ENCODE data around the gene TMEM53. TPM values are rescaled to one million over a fixed set of nuclear protein-coding genes. Genes with fewer than 3 reads are reported as not detected.
"Not testable (repeated sequence)": the region's sequence is repeated elsewhere in the genome, so short reads cannot be mapped to it uniquely, and the experiment has no call there.

The TMEM53 gene
- total RNA-seq, 2 experiments from 2014 or later: 4.2 to 4.7 TPM

DNA sequence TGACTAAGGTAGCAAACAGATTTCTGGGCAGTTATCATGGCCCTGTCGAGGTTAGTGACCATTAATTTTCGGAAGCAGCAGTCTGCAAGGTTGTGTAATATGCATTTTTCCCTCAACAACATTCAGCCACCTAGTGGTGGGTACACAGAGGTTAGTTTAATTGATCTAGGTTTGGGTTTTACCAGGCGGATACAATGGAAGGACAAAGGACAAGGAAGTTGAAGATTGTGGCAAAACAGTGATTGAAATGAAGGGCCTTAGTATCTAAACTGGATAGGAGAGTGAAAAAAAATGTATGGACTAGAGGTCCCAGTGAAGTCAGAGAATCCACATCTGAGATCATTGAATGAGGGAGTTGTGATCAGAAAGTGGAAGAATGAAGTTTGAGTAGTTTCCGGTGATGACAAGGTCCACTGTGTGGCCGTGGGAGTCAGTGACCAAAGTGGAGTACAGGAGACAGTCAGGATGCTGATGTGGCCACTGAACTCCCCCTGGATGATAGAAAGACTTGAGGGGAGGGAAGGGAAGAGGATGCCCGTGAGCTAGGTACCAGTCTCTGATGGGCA, 3.0 kb upstream of the TMEM53 start:
- H3K4me1 Mint-ChIP-seq: peaks cover 13% of the 10 kb centered on the region
- POLR2A ChIA-PET: interaction anchor here (2.3 kb wide), 1 partner anchor 46 kb away, joined by 6 read pairs; no protein-coding TSS in a partner anchor
- no peaks in the 10 kb centered on the region for H3K9me3 Mint-ChIP-seq
- H3K27ac Mint-ChIP-seq: no peak overlapping the region
- no peaks in the 10 kb centered on the region for H3K36me3 Mint-ChIP-seq
- DNase-seq: no peak
- no peak overlapping the region for H3K4me3 Mint-ChIP-seq
- no peaks in the 10 kb centered on the region for H3K27me3 Mint-ChIP-seq
- no peak for ATAC-seq (ENCODE audit: low read depth)

DNA sequence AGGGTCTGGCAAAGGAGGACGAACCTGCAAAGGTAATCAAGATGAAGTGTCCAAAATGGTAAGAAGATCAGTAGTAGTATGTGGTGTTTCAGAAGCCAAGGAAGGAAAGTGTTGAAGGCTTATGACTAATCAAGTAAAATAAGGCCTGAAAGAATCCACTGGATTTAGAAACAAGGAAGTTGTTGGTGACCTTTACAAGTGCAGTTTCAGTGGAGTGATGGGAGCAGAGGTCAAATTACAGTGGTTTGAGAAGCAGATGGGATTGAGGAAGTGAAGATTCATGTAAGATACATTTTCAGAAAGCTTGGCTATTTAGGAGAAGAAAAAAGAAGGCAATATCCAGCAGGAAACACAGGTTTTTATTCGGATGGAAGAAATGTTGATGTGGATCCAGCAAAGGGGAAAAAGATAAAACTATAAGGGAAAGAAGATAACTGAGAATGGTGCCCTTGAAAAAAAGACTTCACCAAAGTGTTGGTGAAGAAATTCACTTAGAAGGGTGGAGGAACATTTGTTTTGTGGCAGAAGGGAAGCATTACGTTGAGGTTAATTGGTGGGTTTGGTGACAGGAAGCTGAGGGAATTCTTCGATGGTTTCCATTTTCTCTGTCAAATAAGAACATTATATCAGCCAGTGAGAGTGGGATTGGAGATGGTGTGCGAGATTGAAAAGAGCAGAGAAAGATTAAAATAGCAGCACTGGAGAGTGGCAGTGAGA, 2.4 kb upstream of the TMEM53 start:
- no peak overlapping the region for H3K27ac Mint-ChIP-seq
- POLR2A ChIA-PET: interaction anchor here (2.3 to 4.2 kb wide), 2 partner anchors 45 kb away, joined by 6 to 44 read pairs; no protein-coding TSS in a partner anchor
- no peaks in the 10 kb centered on the region for H3K9me3 Mint-ChIP-seq
- no peaks in the 10 kb centered on the region for H3K27me3 Mint-ChIP-seq
- H3K4me1 Mint-ChIP-seq: peaks cover 18% of the 10 kb centered on the region
- no peak overlapping the region for H3K4me3 Mint-ChIP-seq
- no peaks in the 10 kb centered on the region for H3K36me3 Mint-ChIP-seq
- ATAC-seq (ENCODE audit: low read depth) (no peak), DNase-seq (no peak)

DNA sequence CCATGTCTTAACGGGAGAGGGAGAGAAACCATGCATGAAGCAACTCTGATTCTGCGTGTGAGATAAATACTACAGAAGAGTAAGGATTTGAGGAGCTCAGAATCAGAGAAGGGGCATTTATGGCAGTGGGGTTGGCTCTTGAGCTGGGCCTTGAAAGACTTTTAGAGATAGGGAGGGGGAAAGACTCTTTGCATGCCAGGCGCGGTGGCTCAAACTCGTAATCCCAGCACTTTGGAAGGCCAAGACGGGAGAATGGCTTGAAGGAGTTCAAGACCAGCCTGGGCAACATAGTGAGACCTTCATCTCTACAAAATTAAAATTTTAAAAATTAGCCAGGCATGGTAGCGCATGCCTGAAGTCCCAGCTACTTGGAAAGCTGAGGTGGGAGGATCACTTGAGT, 905 bp upstream of the TMEM53 start:
- Mint-ChIP-seq H3K9me3 (no peaks in the 10 kb centered on the region), H3K4me1 (peaks cover 18% of the 10 kb centered on the region), H3K36me3 (no peaks in the 10 kb centered on the region), H3K27ac (no peak overlapping the region), H3K27me3 (no peaks in the 10 kb centered on the region), H3K4me3 (peak overlapping the region; percentile 89)
- DNase-seq: no peak
- POLR2A ChIA-PET: interaction anchor here (1.5 to 4.3 kb wide), 5 partner anchors 9 to 46 kb away, joined by 4 to 44 read pairs (median 19); no protein-coding TSS in a partner anchor
- no peak for ATAC-seq (ENCODE audit: low read depth)

DNA sequence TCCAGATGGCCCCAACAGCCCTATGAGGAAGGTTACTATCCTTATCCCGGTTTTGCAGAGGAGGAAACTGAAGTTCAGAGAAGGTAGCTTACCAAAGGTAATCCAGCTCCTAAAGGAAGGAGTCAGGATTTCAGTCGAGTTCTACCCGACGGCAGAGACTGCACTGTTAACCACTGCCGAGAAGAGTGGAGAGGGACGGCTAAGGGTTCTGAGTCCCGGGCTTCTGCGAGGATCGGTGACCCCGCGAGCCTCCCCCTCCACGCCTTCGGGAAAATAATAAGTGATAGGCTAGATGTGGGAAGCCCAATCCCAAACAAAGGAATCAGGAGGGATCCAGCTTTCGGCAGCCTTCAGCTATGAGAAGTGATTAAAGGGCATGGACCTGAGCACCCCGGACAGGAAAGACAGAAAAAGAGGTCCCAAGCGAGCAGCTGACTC, 587 bp downstream of the TMEM53 start:
- DNase-seq: no peak
- Mint-ChIP-seq H3K4me3 (peak overlapping the region; percentile 89), H3K4me1 (peaks cover 18% of the 10 kb centered on the region), H3K36me3 (no peaks in the 10 kb centered on the region), H3K9me3 (no peaks in the 10 kb centered on the region), H3K27ac (peak overlapping the region; percentile 82), H3K27me3 (no peaks in the 10 kb centered on the region)
- POLR2A ChIA-PET: interaction anchor here (0.8 to 4.3 kb wide), 12 partner anchors 10 to 911 kb away, joined by 3 to 44 read pairs (median 4); partner anchors contain the start of genes DMAP1, NASP, RNU5D-1 and RPS8
- ATAC-seq (ENCODE audit: low read depth): no peak

DNA sequence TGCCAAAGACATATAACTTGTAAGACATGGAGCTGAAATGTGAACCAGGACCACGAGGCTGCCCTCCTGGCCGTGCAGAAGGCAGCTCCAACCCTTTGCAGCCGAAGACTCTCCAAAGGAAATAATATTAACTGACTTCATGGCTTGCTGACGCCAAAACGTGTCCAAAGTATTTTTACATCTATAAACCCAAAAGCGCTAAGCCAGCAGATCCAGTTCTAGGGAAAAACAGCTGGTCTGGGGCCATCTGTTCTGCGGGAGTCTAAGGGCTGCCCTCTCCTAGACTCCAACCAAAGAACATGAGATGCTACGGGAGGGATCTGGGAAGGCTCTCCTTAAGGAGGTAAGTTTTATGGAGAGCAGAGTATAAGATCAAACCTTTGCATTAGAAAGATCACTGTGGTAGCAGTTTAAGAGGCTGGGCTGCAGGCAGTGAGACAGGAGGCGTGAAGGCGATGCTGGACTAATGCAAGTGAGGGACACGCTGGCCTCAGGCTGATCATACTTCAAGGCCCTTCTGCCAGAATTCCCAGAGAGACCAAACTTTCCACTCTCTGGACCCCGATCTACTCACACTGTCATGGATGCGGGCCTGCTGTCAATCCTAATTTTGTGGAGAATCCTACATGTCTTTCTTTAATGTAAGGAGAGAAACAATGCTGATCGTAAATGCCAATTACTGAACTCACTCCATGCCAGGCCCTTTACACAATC, 1.2 kb downstream of the TMEM53 start:
- ATAC-seq (ENCODE audit: low read depth) (no peak), DNase-seq (no peak)
- Mint-ChIP-seq H3K36me3 (no peaks in the 10 kb centered on the region), H3K9me3 (no peaks in the 10 kb centered on the region), H3K27ac (peak overlapping the region; percentile 82), H3K4me3 (peak overlapping the region; percentile 89), H3K27me3 (no peaks in the 10 kb centered on the region), H3K4me1 (peaks cover 18% of the 10 kb centered on the region)
- POLR2A ChIA-PET: interaction anchor here (1.3 to 4.3 kb wide), 6 partner anchors 23 to 460 kb away, joined by 3 to 44 read pairs (median 16); partner anchors contain the start of genes DMAP1 and RNU5D-1

DNA sequence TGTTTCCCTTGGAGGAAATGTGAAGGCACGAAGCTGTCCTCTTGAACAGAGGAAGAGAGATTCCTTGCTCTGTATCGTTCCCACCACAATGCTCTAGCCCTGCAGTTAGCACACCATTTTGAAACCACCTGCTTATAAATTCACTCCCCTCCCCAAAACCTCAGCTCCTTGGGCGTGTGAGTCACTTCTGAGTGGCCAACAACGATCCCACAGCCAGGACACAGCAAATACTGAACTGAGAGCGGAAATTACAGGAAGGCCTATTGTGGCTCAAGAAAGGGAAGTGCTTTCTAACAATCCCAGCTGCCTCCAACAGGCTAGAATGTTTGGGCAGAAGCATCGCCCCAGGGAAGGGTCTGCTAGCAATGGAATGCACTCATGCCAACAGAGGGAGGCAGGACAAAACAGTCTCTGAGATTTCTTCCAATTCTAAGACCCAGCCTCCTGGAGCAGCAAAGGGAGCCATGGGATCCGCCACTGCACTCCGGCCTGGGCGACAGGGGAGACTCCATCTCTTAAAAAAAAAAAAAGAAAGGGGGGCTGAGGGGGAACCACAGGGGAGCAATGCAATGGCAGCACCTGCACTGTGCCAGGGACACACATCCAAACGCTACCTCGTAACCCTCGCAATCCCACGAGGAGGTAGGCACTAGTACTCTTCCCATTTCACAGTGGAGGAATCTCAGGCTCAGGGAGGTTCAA, 1.9 kb downstream of the TMEM53 start:
- H3K9me3 Mint-ChIP-seq: no peaks in the 10 kb centered on the region
- H3K27me3 Mint-ChIP-seq: no peaks in the 10 kb centered on the region
- POLR2A ChIA-PET: interaction anchor here (1.7 to 4.3 kb wide), 3 partner anchors 40 to 58 kb away, joined by 12 to 44 read pairs (median 29); partner anchors contain the start of gene RNU5D-1
- DNase-seq (no peak), ATAC-seq (ENCODE audit: low read depth) (no peak)
- H3K4me1 Mint-ChIP-seq: peaks cover 18% of the 10 kb centered on the region
- no peaks in the 10 kb centered on the region for H3K36me3 Mint-ChIP-seq
- peak overlapping the region; percentile 30 for H3K27ac Mint-ChIP-seq
- peak overlapping the region; percentile 89 for H3K4me3 Mint-ChIP-seq

DNA sequence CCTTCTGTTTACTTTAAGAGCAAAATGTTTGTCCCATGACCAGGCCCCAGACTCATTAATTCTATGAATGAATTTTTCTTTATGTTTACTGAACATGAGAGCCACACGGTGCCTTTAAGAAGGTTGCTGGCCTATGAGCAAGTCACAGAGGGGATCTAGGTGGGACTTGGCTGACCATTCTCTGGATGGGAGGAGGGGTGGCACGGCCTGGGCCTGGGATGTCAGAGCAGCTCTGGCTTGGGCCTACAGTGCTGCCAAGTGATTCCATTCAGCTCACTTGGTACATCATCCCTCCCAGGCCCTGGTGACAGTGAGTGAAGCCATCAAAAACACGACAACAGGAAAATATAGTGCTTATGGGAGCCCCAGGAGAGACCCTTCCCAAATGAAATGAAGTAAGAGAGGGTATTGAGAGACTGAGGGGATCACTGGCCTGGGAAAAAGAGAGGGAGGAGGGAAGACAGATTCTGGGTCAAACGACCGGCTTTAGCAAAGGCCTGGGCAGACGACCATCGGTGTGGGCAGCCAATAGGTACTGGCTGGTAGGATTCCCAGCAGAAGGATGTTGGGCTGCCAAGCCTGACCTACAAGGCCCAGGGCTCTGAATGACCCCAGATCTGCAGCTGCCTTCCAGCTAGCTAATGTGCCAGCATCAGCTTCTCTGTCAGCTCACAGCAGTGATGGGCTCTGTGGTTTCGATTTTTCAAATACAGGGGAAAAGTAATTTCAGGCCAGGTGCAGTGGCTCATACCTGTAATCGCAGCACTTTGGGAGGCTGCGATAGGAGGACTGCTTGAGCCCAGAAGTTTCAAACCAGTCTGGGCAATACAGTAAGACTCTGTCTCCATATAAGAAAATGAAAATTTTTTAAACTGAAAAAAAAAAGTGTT, 3.3 kb downstream of the TMEM53 start:
- no peak overlapping the region for H3K27ac Mint-ChIP-seq

DNA sequence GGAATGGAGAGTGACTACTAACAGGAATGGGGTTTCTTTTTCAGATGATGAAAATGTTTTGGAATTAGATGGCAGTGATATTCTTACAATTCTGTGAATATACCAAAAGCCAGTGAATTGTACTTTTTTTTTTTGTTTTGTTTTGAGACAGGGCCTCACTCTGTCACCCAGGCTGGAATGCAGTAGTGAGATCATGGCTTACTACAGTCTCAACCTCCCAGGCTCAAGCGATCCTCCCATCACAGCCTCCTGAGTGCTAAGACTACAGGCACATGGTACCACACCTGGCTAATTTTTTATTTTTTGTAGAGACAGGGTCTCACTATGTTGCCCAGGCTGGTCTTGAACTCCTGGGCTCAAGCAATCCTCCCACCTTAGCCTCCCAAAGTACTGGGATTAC, 7.6 kb downstream of the TMEM53 start:
- ATAC-seq (ENCODE audit: low read depth); POLR2A ChIA-PET; H3K36me3 Mint-ChIP-seq; H3K27me3 Mint-ChIP-seq; H3K9me3 Mint-ChIP-seq; DNase-seq; H3K27ac Mint-ChIP-seq; H3K4me1 Mint-ChIP-seq; H3K4me3 Mint-ChIP-seq: not testable (repeated sequence)

More for the DNA sequence above, 3.3 kb downstream of the TMEM53 start:
- Mint-ChIP-seq H3K27me3 (no peaks in the 10 kb centered on the region), H3K36me3 (peaks cover 2% of the 10 kb centered on the region), H3K4me1 (peaks cover 18% of the 10 kb centered on the region), H3K9me3 (no peaks in the 10 kb centered on the region), H3K4me3 (no peak overlapping the region)
- no peak for DNase-seq
- ATAC-seq (ENCODE audit: low read depth): no peak
- POLR2A ChIA-PET: interaction anchor here (0.8 to 4.3 kb wide), 2 partner anchors 39 to 51 kb away, joined by 3 to 29 read pairs; no protein-coding TSS in a partner anchor

DNA sequence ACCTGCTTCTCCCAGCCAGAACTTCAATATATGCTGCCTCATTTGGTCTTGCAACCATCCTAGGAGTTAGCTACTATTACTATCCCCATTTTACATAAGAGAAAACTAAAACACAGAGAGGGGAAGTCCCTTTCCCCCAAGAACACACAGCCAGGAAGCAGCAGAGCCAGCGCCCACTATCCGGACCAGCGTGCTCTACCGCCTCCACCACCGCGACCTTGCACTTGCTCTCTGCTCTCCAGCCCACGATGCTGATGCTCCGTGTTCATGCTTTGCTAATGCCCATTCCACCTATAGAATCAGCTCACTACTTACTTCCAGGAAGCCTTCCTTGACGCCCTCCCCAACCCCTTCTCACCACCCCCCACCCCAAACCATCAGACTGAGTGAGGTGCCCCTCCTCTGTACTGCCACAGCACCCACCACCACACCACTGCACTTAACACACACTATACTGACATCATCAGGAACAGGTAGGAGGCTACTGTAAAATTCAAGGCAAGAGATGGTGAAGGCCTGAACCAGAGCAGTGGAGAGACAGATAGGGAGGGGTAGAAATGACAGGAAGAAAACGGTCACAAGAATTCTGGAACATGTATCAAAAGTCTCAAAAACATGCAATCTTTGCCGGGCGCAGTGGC, 9.4 kb downstream of the TMEM53 start:
- H3K4me3 Mint-ChIP-seq: peak overlapping the region; percentile 32
- DNase-seq (no peak), ATAC-seq (ENCODE audit: low read depth) (peak; percentile 84)
- H3K27me3 Mint-ChIP-seq: no peaks in the 10 kb centered on the region
- POLR2A ChIA-PET: interaction anchor here (1.3 to 1.4 kb wide), 2 partner anchors 33 to 56 kb away, joined by 5 to 11 read pairs; no protein-coding TSS in a partner anchor
- peak overlapping the region; percentile 66 for H3K27ac Mint-ChIP-seq
- H3K9me3 Mint-ChIP-seq: no peaks in the 10 kb centered on the region
- peaks cover 3% of the 10 kb centered on the region for H3K36me3 Mint-ChIP-seq
- H3K4me1 Mint-ChIP-seq: peaks cover 7% of the 10 kb centered on the region

DNA sequence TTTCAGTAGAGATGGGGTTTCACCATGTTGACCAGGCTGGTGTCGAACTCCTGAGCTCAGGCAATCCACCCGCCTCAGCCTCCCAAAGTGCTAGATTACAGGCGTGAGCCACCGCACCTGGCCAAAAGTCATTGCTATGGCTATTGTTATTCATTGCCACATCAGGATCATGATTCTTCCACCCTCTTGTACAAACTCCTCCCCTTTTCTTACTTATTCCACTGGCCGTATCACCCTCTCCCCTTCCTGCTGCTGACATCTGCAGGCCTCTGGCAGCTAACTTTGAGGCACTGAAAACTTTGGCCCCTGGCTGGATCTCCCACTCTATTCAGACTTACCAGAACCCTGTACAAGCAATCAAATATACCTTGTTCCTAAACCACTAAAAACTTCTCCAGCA, 10.9 kb downstream of the TMEM53 start:
- no peak overlapping the region for H3K4me3 Mint-ChIP-seq
- DNase-seq (no peak), ATAC-seq (ENCODE audit: low read depth) (no peak)
- no peak overlapping the region for H3K27ac Mint-ChIP-seq
- H3K4me1 Mint-ChIP-seq: peaks cover 7% of the 10 kb centered on the region
- no peaks in the 10 kb centered on the region for H3K27me3 Mint-ChIP-seq
- peaks cover 3% of the 10 kb centered on the region for H3K36me3 Mint-ChIP-seq
- H3K9me3 Mint-ChIP-seq: no peaks in the 10 kb centered on the region
- POLR2A ChIA-PET: interaction anchor here (0.8 kb wide), 1 partner anchor 32 kb away, joined by 4 read pairs; no protein-coding TSS in a partner anchor

DNA sequence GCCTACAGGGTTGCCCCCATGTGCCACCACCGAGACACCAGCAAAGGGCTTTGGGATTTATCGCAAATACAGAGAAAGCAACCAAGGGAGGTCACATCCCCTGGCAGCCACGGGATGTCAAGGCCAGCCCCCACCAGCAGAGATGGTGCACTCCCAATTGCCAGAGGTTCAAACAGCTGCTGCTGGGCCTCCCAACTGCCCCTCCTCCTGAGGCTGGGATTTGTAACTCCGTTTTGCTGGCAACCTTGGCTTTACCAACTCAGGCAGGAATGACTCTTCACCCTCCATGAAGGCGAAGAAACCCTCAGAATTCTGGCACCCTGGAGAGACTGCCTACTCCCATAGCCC, 11.6 kb downstream of the TMEM53 start:
- no peak for ATAC-seq (ENCODE audit: low read depth)
- H3K4me1 Mint-ChIP-seq: peaks cover 7% of the 10 kb centered on the region
- DNase-seq: no peak
- H3K27me3 Mint-ChIP-seq: no peaks in the 10 kb centered on the region
- no peak overlapping the region for H3K4me3 Mint-ChIP-seq
- no peaks in the 10 kb centered on the region for H3K9me3 Mint-ChIP-seq
- POLR2A ChIA-PET: no interaction called here
- no peak overlapping the region for H3K27ac Mint-ChIP-seq
- H3K36me3 Mint-ChIP-seq: peaks cover 3% of the 10 kb centered on the region

All from activated naive CD8-positive, alpha-beta T cell treated with anti-CD3 and anti-CD28 coated beads, Interleukin-2, amount 10 ng/mL, durations not matched to agents 7 days and 5 days (primary cell).